B cell (primary cell): ENCODE measurements around the gene TRDN.

Source experiments
- EZH2 ChIP-seq: IDR thresholded peaks from 2 replicates; pipeline ENCODE4 v1.6.1; 2012; ENCODE audit warnings: borderline replicate concordance, low read depth, mild to moderate bottlenecking, moderate library complexity, low read length; ENCODE audit not compliant: insufficient read depth, poor library complexity, severe bottlenecking
- TF ChIP-seq, protein P1 (sequence below): fragments of 200-600 bp; IDR thresholded peaks from one replicate; pipeline ENCODE4 v1.8.0; 2022; ENCODE audit warnings: antibody characterized with exemption, mild to moderate bottlenecking

DNA sequence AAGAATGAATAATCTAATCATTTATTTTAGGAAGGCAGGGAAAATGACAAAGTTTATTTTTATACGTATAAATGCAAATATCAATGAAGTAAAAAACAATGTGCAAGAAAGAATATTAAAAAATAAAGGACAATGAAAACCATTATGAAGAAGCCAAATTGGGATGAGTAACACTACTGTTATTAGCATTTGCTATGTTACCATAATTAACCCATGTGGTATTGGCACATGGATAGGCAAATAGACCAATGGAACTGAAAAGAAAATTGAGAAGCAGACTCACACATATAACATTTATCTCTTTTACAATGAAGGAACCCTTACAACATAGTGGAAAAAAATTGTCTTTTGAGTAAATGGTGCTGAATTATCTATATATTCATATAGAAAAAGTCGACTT, 426.1 kb downstream of the TRDN start:
- TF ChIP-seq, protein P1, sequence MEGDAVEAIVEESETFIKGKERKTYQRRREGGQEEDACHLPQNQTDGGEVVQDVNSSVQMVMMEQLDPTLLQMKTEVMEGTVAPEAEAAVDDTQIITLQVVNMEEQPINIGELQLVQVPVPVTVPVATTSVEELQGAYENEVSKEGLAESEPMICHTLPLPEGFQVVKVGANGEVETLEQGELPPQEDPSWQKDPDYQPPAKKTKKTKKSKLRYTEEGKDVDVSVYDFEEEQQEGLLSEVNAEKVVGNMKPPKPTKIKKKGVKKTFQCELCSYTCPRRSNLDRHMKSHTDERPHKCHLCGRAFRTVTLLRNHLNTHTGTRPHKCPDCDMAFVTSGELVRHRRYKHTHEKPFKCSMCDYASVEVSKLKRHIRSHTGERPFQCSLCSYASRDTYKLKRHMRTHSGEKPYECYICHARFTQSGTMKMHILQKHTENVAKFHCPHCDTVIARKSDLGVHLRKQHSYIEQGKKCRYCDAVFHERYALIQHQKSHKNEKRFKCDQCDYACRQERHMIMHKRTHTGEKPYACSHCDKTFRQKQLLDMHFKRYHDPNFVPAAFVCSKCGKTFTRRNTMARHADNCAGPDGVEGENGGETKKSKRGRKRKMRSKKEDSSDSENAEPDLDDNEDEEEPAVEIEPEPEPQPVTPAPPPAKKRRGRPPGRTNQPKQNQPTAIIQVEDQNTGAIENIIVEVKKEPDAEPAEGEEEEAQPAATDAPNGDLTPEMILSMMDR, result no peak
- TF ChIP-seq EZH2, result no peak
